HepG2 (cell line): ENCODE results near the gene ST6GALNAC3. TPM values are rescaled to one million over a fixed set of nuclear protein-coding genes. Genes with fewer than 3 reads are reported as not detected.

Experiments used
- ATAC-seq: fragments of 200-7000 bp; cut with Tn5 transposase; 3 replicates; pipeline ENCODE4 v1.9.1; 2020; ENCODE audit warnings: mild to moderate bottlenecking, moderate library complexity
- BruUV-seq: library from RNA; stranded (reverse); fragments of 400-500 nt; replicated peaks from 2 replicates; lab custom pipeline; 2021; lab: Mats Ljungman, UMichigan
- CTCF ChIA-PET: fragments of 300-600 bp; formaldehyde crosslinking; extraction: SDS; loops from one replicate; lab custom pipeline; 2021; ENCODE audit warnings: low total read pairs, inconsistent platforms, low intra/inter-chr PET ratio; lab: Yijun Ruan, JAX
- POLR2A ChIA-PET: fragments of 350-600 bp; sonication (Branson Sonifier 250); formaldehyde crosslinking; loops from one replicate; lab custom pipeline; 2020; ENCODE audit warnings: antibody characterized with exemption, inconsistent platforms; lab: Yijun Ruan, JAX
- DNase-seq: peaks from one replicate; pipeline ENCODE4 v3.0.0-alpha.2; 2015; ENCODE audit warnings: low spot score
- FAIRE-seq: peaks from 3 replicates; lab custom pipeline; 2011; peaks lifted over from hg19 to GRCh38; lab: Jason Lieb, UNC
- H2AFZ ChIP-seq: one replicate; pipeline ENCODE4 v1.6.1; 2011; ENCODE audit warnings: low read length, inconsistent platforms
- H3K27ac ChIP-seq: fragments of 300-600 bp; 3 replicates; pipeline ENCODE4 v1.8.0; 2011; ENCODE audit warnings: mixed run types, mild to moderate bottlenecking, mixed read lengths, low read length, inconsistent platforms; ENCODE audit not compliant: insufficient read depth; ENCODE audit errors: extremely low read length
- H3K27me3 ChIP-seq, 2 experiments: fragments of 200-600 bp in 1 of 2; 2 replicates in 1 of 2; 3 replicates in 1 of 2; pipeline versions ENCODE4 v1.6.0 to v1.8.0; 2011; ENCODE audit warnings: low read length in 2 of 2, mild to moderate bottlenecking in 2 of 2, moderate library complexity in 2 of 2, inconsistent platforms in 1 of 2; ENCODE audit not compliant: insufficient read depth in 2 of 2, control insufficient read depth in 1 of 2
- H3K36me3 ChIP-seq, 2 experiments: fragments of 200-600 bp in 1 of 2; replicated peaks in 1 of 2; 2 replicates in 1 of 2; 3 replicates in 1 of 2; pipeline versions ENCODE4 v1.5.1 to v1.8.0; 2011; ENCODE audit warnings: low read length in 2 of 2, inconsistent platforms in 1 of 2; ENCODE audit not compliant: insufficient read depth in 2 of 2, control insufficient read depth in 1 of 2
- H3K4me1 ChIP-seq: 2 replicates; pipeline ENCODE4 v1.5.1; 2012; ENCODE audit warnings: low read length, inconsistent platforms; ENCODE audit not compliant: insufficient read depth
- H3K4me2 ChIP-seq: 2 replicates; pipeline ENCODE4 v1.6.0; 2011; ENCODE audit warnings: low read depth, low read length, inconsistent platforms
- H3K4me3 ChIP-seq, 3 experiments: fragments of 200-600 bp in 1 of 3; sonication (generic), shearing (Covaris generic) in 1 of 3; replicated peaks in 1 of 3; 2 replicates each; pipeline ENCODE4 v1.5.1; 2011 to 2016; ENCODE audit warnings: low read length in 3 of 3, inconsistent platforms in 2 of 3, low read depth in 2 of 3, mild to moderate bottlenecking in 2 of 3, control low read depth in 1 of 3, mixed read lengths in 1 of 3; ENCODE audit not compliant: insufficient read depth in 1 of 3
- H3K79me2 ChIP-seq: one replicate; pipeline ENCODE4 v1.6.1; 2011; ENCODE audit warnings: low read length, inconsistent platforms; ENCODE audit not compliant: insufficient read depth
- H3K9ac ChIP-seq: 2 replicates; pipeline ENCODE4 v1.6.0; 2011; ENCODE audit warnings: mild to moderate bottlenecking, low read depth, low read length, inconsistent platforms; ENCODE audit not compliant: insufficient read depth
- H3K9me3 ChIP-seq: 2 replicates; pipeline ENCODE4 v1.5.1; 2012; ENCODE audit warnings: mild to moderate bottlenecking, low read length
- H4K20me1 ChIP-seq: 2 replicates; pipeline ENCODE4 v1.6.0; 2011; ENCODE audit warnings: inconsistent platforms, mild to moderate bottlenecking, low read length, moderate library complexity; ENCODE audit not compliant: insufficient read depth
- AHR ChIP-seq: IDR thresholded peaks from 2 replicates; pipeline ENCODE4 v1.6.1; 2018; ENCODE audit warnings: missing genetic modification reagents, missing compliant biosample characterization
- ATM ChIP-seq: fragments of 450-650 bp; IDR thresholded peaks from 2 replicates; pipeline ENCODE4 v1.7.1; 2017; ENCODE audit warnings: mild to moderate bottlenecking, borderline replicate concordance
- CBFB ChIP-seq: sonication (generic); formaldehyde crosslinking; IDR thresholded peaks from 2 replicates; pipeline ENCODE4 v1.4.0; 2020; ENCODE audit warnings: missing genetic modification reagents
- HNF4A ChIP-seq: sonication (generic); formaldehyde crosslinking; IDR thresholded peaks from 2 replicates; pipeline ENCODE4 v1.4.0; 2020; ENCODE audit warnings: missing genetic modification reagents
- NR3C1 ChIP-seq: sonication (generic); formaldehyde crosslinking; IDR thresholded peaks from 2 replicates; pipeline ENCODE4 v1.4.0; 2020; ENCODE audit warnings: missing genetic modification reagents
- POLR2AphosphoS2 ChIP-seq: IDR thresholded peaks from 2 replicates; pipeline ENCODE4 v1.6.1; 2011; ENCODE audit warnings: low read depth, low read length, improper control_type of control experiment
- PPARG ChIP-seq: conservative IDR thresholded peaks from 2 replicates; pipeline ENCODE4 v1.6.1; 2016; ENCODE audit warnings: missing biosample characterization, missing genetic modification reagents
- SALL2 ChIP-seq: sonication (generic); formaldehyde crosslinking; IDR thresholded peaks from 2 replicates; pipeline ENCODE4 v1.8.1; 2023; ENCODE audit warnings: mild to moderate bottlenecking, missing genetic modification reagents, inconsistent platforms
- ZBTB20 ChIP-seq: sonication (generic); formaldehyde crosslinking; IDR thresholded peaks from 2 replicates; pipeline ENCODE4 v1.8.1; 2023; ENCODE audit warnings: missing genetic modification reagents, low read depth, mild to moderate bottlenecking, borderline replicate concordance
- ZBTB33 ChIP-seq: sonication (generic); formaldehyde crosslinking; IDR thresholded peaks from 2 replicates; pipeline ENCODE4 v1.4.0; 2020; ENCODE audit warnings: missing genetic modification reagents
- ZFYVE20 ChIP-seq: sonication (generic); formaldehyde crosslinking; IDR thresholded peaks from 2 replicates; pipeline ENCODE4 v1.8.0; 2023; ENCODE audit warnings: low read depth, mild to moderate bottlenecking, moderate library complexity, missing genetic modification reagents, borderline replicate concordance
- ZNF563 ChIP-seq: sonication (generic); formaldehyde crosslinking; IDR thresholded peaks from 2 replicates; pipeline ENCODE4 v1.8.0; 2022; ENCODE audit warnings: mild to moderate bottlenecking, moderate library complexity, missing genetic modification reagents
- ZNF577 ChIP-seq: sonication (generic); formaldehyde crosslinking; IDR thresholded peaks from 2 replicates; pipeline ENCODE4 v1.4.0; 2020; ENCODE audit warnings: mild to moderate bottlenecking, low read depth, missing genetic modification reagents, borderline replicate concordance
- ZNF879 ChIP-seq: sonication (generic); formaldehyde crosslinking; IDR thresholded peaks from 2 replicates; pipeline ENCODE4 v1.8.1; 2023; ENCODE audit warnings: missing genetic modification reagents
- ZSCAN9 ChIP-seq: IDR thresholded peaks from 2 replicates; pipeline ENCODE4 v1.6.1; 2016; ENCODE audit warnings: borderline replicate concordance
- WGBS: methylation state at CpG from one replicate; pipeline ENCODE4 v1.1.6; 2017; ENCODE audit warnings: low lambda C conversion rate; 5-methylcytosine and 5-hydroxymethylcytosine counted together
- in situ Hi-C: cut with HindIII; loops from 2 replicates; pipeline ENCODE4 v1.10.0; 2017; ENCODE audit warnings: low pct_unique_long_range_greater_than_20kb; ENCODE audit not compliant: extremely low pct_ligation_motif_present
- intact Hi-C: fragments of 100-400 bp; cut with micrococcal nuclease; formaldehyde crosslinking; loops from one replicate; pipeline ENCODE4 v1.10.0; 2022; ENCODE audit not compliant: unreplicated experiment
- polyA plus RNA-seq, 8 experiments: library from polyadenylated mRNA; depleted of rRNA in 3 of 8; stranded (reverse) in 7 of 8; unstranded in 1 of 8; fragments of >200 nt; fragmentation: Illumina TruSeq in 4 of 8; extraction: Trizol in 4 of 8; gene quantifications; 2 replicates each; pipeline versions ENCODE4 v1.2.1 to v1.2.3, GENCODE V29; 2011 to 2016; ENCODE audit warnings: low read depth in 4 of 8, missing spikeins in 1 of 8, mixed read lengths in 1 of 8; ENCODE audit not compliant: insufficient read depth in 1 of 8
- total RNA-seq, 5 experiments: library from RNA; depleted of rRNA; stranded (reverse); fragments of >200 nt; fragmentation: Illumina TruSeq; extraction: Trizol; gene quantifications; 2 replicates each; pipeline ENCODE4 v1.2.3, GENCODE V29; 2016; ENCODE audit warnings: low read depth in 1 of 5
- TF ChIP-seq, protein P1 (sequence below): IDR thresholded peaks from 2 replicates; pipeline ENCODE4 v1.6.1; 2016; ENCODE audit warnings: missing biosample characterization, missing genetic modification reagents, low read depth

ST6GALNAC3 gene
- total and polyA plus RNA-seq, 2 of the 13 experiments (the other 11 are each of a cell fraction or from before 2014, with no cell fraction given), result not detected

DNA sequence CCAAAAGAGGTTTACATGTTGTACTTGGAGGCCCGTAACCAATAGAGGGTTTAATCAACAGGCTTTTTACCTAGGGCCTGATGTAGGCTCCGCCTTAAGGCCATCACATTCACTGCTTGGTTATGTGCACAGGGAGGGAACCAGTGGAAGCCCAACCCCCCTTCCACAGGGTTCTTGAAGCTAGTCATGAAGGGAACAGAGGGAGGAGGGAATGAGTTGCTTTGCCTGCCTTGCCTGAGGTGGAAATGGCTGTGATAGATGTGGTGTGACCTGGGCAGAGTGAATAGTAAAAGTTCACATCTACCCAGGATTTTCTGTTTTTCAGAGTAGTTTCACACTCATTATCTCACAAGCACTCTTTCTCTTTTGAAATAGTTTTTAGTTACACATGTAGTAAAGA, 215.1 kb downstream of the ST6GALNAC3 start:
- CTCF ChIA-PET, result no interaction called here
- DNase-seq, result no peak
- FAIRE-seq, result no peak
- H3K27me3 ChIP-seq, result no peaks in the 10 kb centered on the region
- 0% methylated on average over 2 of the region's 2 CpGs for WGBS
- no peaks in the 10 kb centered on the region for H3K9me3 ChIP-seq
- no peaks in the 10 kb centered on the region for H3K4me1 ChIP-seq
- intact Hi-C loops (no loop called here), in situ Hi-C loops (no loop called here)
- no peak overlapping the region for H3K4me3 ChIP-seq
- H3K9ac ChIP-seq, result no peak overlapping the region
- no TSS peak for BruUV-seq
- TF ChIP-seq ZBTB20 (CRISPR knock-in tag) (no peak), ZSCAN9 (no peak), NR3C1 (CRISPR knock-in tag) (no peak), ZFYVE20 (CRISPR knock-in tag) (no peak), POLR2AphosphoS2 (no peak)
- no peak overlapping the region for H3K4me2 ChIP-seq
- POLR2A ChIA-PET, result no interaction called here
- ATAC-seq, result no peak
- no peaks in the 10 kb centered on the region for H3K79me2 ChIP-seq
- no peaks in the 10 kb centered on the region for H3K36me3 ChIP-seq
- H2AFZ ChIP-seq, result no peak overlapping the region
- H3K27ac ChIP-seq, result no peak overlapping the region
- no peaks in the 10 kb centered on the region for H4K20me1 ChIP-seq

- Histone ChIP-seq H3K27me3 (no peaks in the 10 kb centered on the region), H3K36me3 (no peaks in the 10 kb centered on the region), H3K27ac (no peak overlapping the region), H3K4me2 (no peak overlapping the region), H3K79me2 (no peaks in the 10 kb centered on the region), H3K4me1 (no peaks in the 10 kb centered on the region), H3K9ac (no peak overlapping the region), H4K20me1 (no peaks in the 10 kb centered on the region), H3K9me3 (no peaks in the 10 kb centered on the region), H2AFZ (no peak overlapping the region), H3K4me3 (no peak overlapping the region)
- no TSS peak for BruUV-seq
- WGBS, result 3% methylated on average over 2 of the region's 2 CpGs
- ChIA-PET CTCF (no interaction called here), POLR2A (no interaction called here)
- FAIRE-seq (no peak), DNase-seq (no peak), ATAC-seq (no peak)
- in situ Hi-C loops (no loop called here), intact Hi-C loops (no loop called here)
- TF ChIP-seq ZNF879 (CRISPR knock-in tag), result no peak
- TF ChIP-seq AHR (CRISPR knock-in tag), result no peak
- TF ChIP-seq PPARG (CRISPR knock-in tag), result no peak
- TF ChIP-seq ZBTB33 (CRISPR knock-in tag), result no peak
- no peak for TF ChIP-seq HNF4A (CRISPR knock-in tag)
- no peak for TF ChIP-seq ATM
- TF ChIP-seq, protein P1, sequence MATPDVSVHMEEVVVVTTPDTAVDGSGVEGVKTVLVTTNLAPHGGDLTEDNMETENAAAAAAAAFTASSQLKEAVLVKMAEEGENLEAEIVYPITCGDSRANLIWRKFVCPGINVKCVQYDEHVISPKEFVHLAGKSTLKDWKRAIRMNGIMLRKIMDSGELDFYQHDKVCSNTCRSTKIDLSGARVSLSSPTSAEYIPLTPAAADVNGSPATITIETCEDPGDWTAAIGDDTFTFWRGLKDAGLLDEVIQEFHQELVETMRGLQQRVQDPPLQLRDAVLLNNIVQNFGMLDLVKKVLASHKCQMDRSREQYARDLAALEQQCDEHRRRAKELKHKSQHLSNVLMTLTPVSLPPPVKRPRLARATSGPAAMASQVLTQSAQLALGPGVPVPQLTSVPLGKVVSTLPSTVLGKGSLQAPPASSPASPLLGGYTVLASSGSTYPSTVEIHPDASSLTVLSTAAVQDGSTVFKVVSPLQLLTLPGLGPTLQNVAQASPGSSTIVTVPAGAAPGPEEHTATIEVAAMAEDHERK (CRISPR knock-in tag), result no peak
- TF ChIP-seq CBFB (CRISPR knock-in tag), result no peak
- no peak for TF ChIP-seq SALL2 (CRISPR knock-in tag)
- no peak for TF ChIP-seq ZNF563 (CRISPR knock-in tag)
- TF ChIP-seq ZNF577 (CRISPR knock-in tag), result no peak
Measured at GRCh38 chr1:76290271-76290670, 215.7 kb downstream of the ST6GALNAC3 start.
